HEK293 (cell line): ENCODE results near the gene ATRNL1.
"Not testable (repeated sequence)": the region's sequence is repeated elsewhere in the genome, so short reads cannot be mapped to it uniquely, and the experiment has no call there.

Experiments
- CTCF ChIA-PET: fragments of 350-600 bp; formaldehyde crosslinking; extraction: SDS; loops from one replicate; lab custom pipeline; 2021; ENCODE audit warnings: antibody characterized with exemption; lab: Yijun Ruan, JAX
- POLR2A ChIA-PET: fragments of 300-600 bp; formaldehyde crosslinking; extraction: SDS; loops from one replicate; lab custom pipeline; 2020; ENCODE audit warnings: antibody characterized with exemption, inconsistent platforms; lab: Yijun Ruan, JAX
- H3K27ac ChIP-seq: fragments of 200-500 bp; sonication (Bioruptor generic); 2 replicates; pipeline ENCODE4 v1.5.1; 2014; ENCODE audit warnings: low read depth, low read length, control low read depth, inconsistent platforms; ENCODE audit errors: extremely low read depth
- H3K36me3 ChIP-seq, 2 experiments: fragments of 200-500 bp in 1 of 2; sonication (Bioruptor generic) in 1 of 2; 1 replicate in 1 of 2; 2 replicates in 1 of 2; pipeline ENCODE4 v1.5.1; 2014 to 2017; ENCODE audit warnings: inconsistent platforms in 2 of 2, low read length in 2 of 2; ENCODE audit not compliant: control insufficient read depth in 2 of 2, insufficient read depth in 1 of 2
- H3K4me1 ChIP-seq: fragments of 200-500 bp; sonication (Bioruptor generic); 2 replicates; pipeline ENCODE4 v1.5.1; 2014; ENCODE audit warnings: mild to moderate bottlenecking, low read length, inconsistent platforms; ENCODE audit not compliant: control insufficient read depth, insufficient read depth
- H3K4me3 ChIP-seq: 2 replicates; pipeline ENCODE4 v1.5.1; 2011; ENCODE audit warnings: low read depth, mild to moderate bottlenecking, control low read depth, low read length, moderate library complexity
- H3K9me3 ChIP-seq: fragments of 200-500 bp; sonication (Bioruptor generic); 2 replicates; pipeline ENCODE4 v1.5.1; 2014; ENCODE audit warnings: low read depth, low read length, inconsistent platforms; ENCODE audit not compliant: control insufficient read depth, insufficient read depth
- KLF1 ChIP-seq: fragments of 450-650 bp; formaldehyde crosslinking; IDR thresholded peaks from 2 replicates; pipeline ENCODE4 v1.5.1; 2016; ENCODE audit warnings: missing biosample characterization, missing genetic modification characterization
- KLF9 ChIP-seq: fragments of 450-650 bp; formaldehyde crosslinking; IDR thresholded peaks from 2 replicates; pipeline ENCODE4 v1.5.1; 2016; ENCODE audit warnings: missing biosample characterization, missing genetic modification characterization, low read depth
- PRDM1 ChIP-seq: fragments of 450-650 bp; formaldehyde crosslinking; IDR thresholded peaks from 2 replicates; pipeline ENCODE4; 2016; ENCODE audit warnings: missing biosample characterization, missing genetic modification characterization
- RBAK ChIP-seq: fragments of 450-650 bp; formaldehyde crosslinking; IDR thresholded peaks from 2 replicates; pipeline ENCODE4 v1.5.1; 2016; ENCODE audit warnings: missing biosample characterization, missing genetic modification characterization
- ZNF112 ChIP-seq: fragments of 450-650 bp; formaldehyde crosslinking; IDR thresholded peaks from 2 replicates; pipeline ENCODE4 v1.5.0; 2017; ENCODE audit warnings: missing biosample characterization, missing genetic modification characterization
- ZNF248 ChIP-seq: fragments of 450-650 bp; formaldehyde crosslinking; IDR thresholded peaks from 2 replicates; pipeline ENCODE4 v1.5.1; 2017; ENCODE audit warnings: missing biosample characterization, missing genetic modification characterization
- ZNF266 ChIP-seq: fragments of 450-650 bp; formaldehyde crosslinking; IDR thresholded peaks from 2 replicates; pipeline ENCODE4 v1.5.1; 2016; ENCODE audit warnings: missing biosample characterization, missing genetic modification characterization, low read depth
- ZNF274 ChIP-seq, 2 experiments: fragments of 200-500 bp in 1 of 2; fragments of 450-650 bp in 1 of 2; sonication (Bioruptor generic) in 1 of 2; formaldehyde crosslinking in 1 of 2; IDR thresholded peaks; 2 replicates each; pipeline versions ENCODE4 v1.5.1 to v1.6.1; 2014 to 2016; ENCODE audit warnings: borderline replicate concordance in 1 of 2, inconsistent platforms in 1 of 2, low read length in 1 of 2, missing biosample characterization in 1 of 2, missing genetic modification characterization in 1 of 2
- ZNF366 ChIP-seq: fragments of 450-650 bp; formaldehyde crosslinking; conservative IDR thresholded peaks from 2 replicates; pipeline ENCODE4 v1.5.1; 2016; ENCODE audit warnings: missing biosample characterization, missing genetic modification characterization
- ZNF416 ChIP-seq: fragments of 450-650 bp; formaldehyde crosslinking; IDR thresholded peaks from 2 replicates; pipeline ENCODE4 v1.5.1; 2016; ENCODE audit warnings: missing biosample characterization, missing genetic modification characterization
- ZNF473 ChIP-seq: fragments of 450-650 bp; formaldehyde crosslinking; IDR thresholded peaks from 2 replicates; pipeline ENCODE4 v1.5.1; 2017; ENCODE audit warnings: missing biosample characterization, missing genetic modification characterization
- ZNF571 ChIP-seq: fragments of 450-650 bp; formaldehyde crosslinking; IDR thresholded peaks from 2 replicates; pipeline ENCODE4 v1.5.0; 2017; ENCODE audit warnings: missing biosample characterization, missing genetic modification characterization
- ZNF654 ChIP-seq: fragments of 450-650 bp; formaldehyde crosslinking; IDR thresholded peaks from 2 replicates; pipeline ENCODE4 v1.5.1; 2016; ENCODE audit warnings: low read depth, missing biosample characterization, missing genetic modification characterization
- ZNF660 ChIP-seq: fragments of 450-650 bp; IDR thresholded peaks from 2 replicates; pipeline ENCODE4 v1.5.1; 2018; ENCODE audit warnings: missing biosample characterization, mild to moderate bottlenecking, missing genetic modification characterization
- ZNF677 ChIP-seq: fragments of 450-650 bp; IDR thresholded peaks from 2 replicates; pipeline ENCODE4 v1.5.0; 2018; ENCODE audit warnings: missing biosample characterization, mild to moderate bottlenecking, missing genetic modification characterization, moderate library complexity
- ZNF76 ChIP-seq: fragments of 450-650 bp; formaldehyde crosslinking; IDR thresholded peaks from 2 replicates; pipeline ENCODE4; 2016; ENCODE audit warnings: low read depth, missing biosample characterization, missing genetic modification characterization, borderline replicate concordance
- TF ChIP-seq, protein P1 (sequence below): fragments of 450-650 bp; formaldehyde crosslinking; IDR thresholded peaks from 2 replicates; pipeline ENCODE4 v1.5.1; 2016; ENCODE audit warnings: missing biosample characterization, missing genetic modification characterization
- TF ChIP-seq, protein P2 (sequence below): fragments of 450-650 bp; formaldehyde crosslinking; IDR thresholded peaks from 2 replicates; pipeline ENCODE4 v1.5.1; 2016; ENCODE audit warnings: missing biosample characterization, missing genetic modification characterization, low read depth
- TF ChIP-seq, protein P3 (sequence below): fragments of 450-650 bp; formaldehyde crosslinking; IDR thresholded peaks from 2 replicates; pipeline ENCODE4 v1.5.1; 2016; ENCODE audit warnings: missing biosample characterization, missing genetic modification characterization, borderline replicate concordance

ATRNL1 gene

DNA sequence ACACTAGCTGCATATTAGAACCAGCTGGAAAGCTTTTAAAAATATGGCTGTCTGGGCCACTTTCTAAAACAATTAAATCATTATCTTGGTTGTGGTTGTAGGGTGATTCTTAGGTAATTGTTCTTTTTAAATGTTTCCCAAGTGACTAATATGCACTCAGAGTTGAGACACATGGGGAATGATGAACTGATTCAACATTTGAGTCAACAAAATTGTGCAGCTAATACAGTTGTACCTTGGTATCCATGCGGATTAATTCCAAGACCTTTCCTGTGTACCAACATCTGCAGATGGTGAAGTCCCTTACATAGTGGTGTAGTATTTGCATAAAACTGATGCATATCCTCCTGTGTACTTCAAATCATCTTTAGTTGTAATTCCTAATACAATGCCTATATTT, 242.2 kb downstream of the ATRNL1 start:
- Histone ChIP-seq H3K9me3 (no peaks in the 10 kb centered on the region), H3K36me3 (no peaks in the 10 kb centered on the region), H3K4me3 (no peak overlapping the region), H3K27ac (no peak overlapping the region), H3K4me1 (no peaks in the 10 kb centered on the region)
- ChIA-PET CTCF (interaction anchor here (0.6 kb wide), 2 partner anchors 34 to 1175 kb away, joined by 3 to 4 read pairs; no protein-coding TSS in a partner anchor), POLR2A (no interaction called here)
- no peak for TF ChIP-seq KLF9
- no peak for TF ChIP-seq RBAK (tag by site-specific recombination)
- TF ChIP-seq KLF1 (tag by site-specific recombination): no peak
- no peak for TF ChIP-seq ZNF416 (tag by site-specific recombination)

DNA sequence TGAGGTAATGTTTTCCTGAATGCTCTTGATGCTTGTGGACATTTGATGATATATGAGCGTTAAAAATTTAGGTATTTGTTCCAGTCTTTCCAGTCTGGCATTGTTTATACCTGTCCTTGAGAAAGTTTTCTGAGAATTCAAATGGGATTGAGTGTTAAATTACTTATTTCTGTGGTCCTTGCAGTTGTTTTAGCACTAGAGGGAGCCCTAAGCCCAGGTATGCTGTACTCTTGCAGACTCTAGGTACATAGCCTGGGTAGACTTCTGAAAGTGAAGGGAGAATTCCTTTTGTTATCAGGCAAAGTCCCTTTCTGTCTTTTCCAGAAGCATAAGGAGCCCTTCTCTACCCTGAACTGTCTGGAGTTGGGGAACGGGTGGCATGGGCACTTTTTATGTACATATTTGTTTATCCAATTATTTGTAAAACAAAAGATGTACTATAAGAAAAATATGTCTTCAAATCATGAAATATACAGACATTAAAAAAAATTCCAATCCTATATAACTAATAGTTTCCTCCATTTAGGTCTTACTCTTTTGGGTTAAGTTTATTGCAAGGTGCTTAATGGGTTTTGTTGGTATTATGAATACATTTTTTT, 262.1 kb downstream of the ATRNL1 start:
- Histone ChIP-seq H3K4me3 (no peak overlapping the region), H3K36me3 (no peaks in the 10 kb centered on the region), H3K4me1 (no peaks in the 10 kb centered on the region), H3K27ac (no peak overlapping the region), H3K9me3 (no peaks in the 10 kb centered on the region)
- ChIA-PET POLR2A (no interaction called here), CTCF (interaction anchor here (0.7 to 2.1 kb wide), 4 partner anchors 17 to 1031 kb away, joined by 4 to 9 read pairs (median 4); no protein-coding TSS in a partner anchor)
- peak; percentile 96 for TF ChIP-seq ZNF654 (tag by site-specific recombination)
- no peak for TF ChIP-seq ZNF274 (IDR thresholded peaks at IDR 0.05; ENCODE audit: low read length)
- TF ChIP-seq ZNF274 (tag by site-specific recombination; IDR thresholded peaks at IDR 0.05; ENCODE audit: borderline replicate concordance): no peak
- TF ChIP-seq ZNF266 (tag by site-specific recombination): no peak
- TF ChIP-seq ZNF248: no peak
- TF ChIP-seq, protein P1, sequence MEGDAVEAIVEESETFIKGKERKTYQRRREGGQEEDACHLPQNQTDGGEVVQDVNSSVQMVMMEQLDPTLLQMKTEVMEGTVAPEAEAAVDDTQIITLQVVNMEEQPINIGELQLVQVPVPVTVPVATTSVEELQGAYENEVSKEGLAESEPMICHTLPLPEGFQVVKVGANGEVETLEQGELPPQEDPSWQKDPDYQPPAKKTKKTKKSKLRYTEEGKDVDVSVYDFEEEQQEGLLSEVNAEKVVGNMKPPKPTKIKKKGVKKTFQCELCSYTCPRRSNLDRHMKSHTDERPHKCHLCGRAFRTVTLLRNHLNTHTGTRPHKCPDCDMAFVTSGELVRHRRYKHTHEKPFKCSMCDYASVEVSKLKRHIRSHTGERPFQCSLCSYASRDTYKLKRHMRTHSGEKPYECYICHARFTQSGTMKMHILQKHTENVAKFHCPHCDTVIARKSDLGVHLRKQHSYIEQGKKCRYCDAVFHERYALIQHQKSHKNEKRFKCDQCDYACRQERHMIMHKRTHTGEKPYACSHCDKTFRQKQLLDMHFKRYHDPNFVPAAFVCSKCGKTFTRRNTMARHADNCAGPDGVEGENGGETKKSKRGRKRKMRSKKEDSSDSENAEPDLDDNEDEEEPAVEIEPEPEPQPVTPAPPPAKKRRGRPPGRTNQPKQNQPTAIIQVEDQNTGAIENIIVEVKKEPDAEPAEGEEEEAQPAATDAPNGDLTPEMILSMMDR (tag by site-specific recombination): peak; percentile 18; the same call in 1 of the 2 replicates
- TF ChIP-seq ZNF76: no peak
- peak; percentile 77 for TF ChIP-seq PRDM1
- no peak for TF ChIP-seq ZNF677 (tag by site-specific recombination)
- TF ChIP-seq, protein P2, sequence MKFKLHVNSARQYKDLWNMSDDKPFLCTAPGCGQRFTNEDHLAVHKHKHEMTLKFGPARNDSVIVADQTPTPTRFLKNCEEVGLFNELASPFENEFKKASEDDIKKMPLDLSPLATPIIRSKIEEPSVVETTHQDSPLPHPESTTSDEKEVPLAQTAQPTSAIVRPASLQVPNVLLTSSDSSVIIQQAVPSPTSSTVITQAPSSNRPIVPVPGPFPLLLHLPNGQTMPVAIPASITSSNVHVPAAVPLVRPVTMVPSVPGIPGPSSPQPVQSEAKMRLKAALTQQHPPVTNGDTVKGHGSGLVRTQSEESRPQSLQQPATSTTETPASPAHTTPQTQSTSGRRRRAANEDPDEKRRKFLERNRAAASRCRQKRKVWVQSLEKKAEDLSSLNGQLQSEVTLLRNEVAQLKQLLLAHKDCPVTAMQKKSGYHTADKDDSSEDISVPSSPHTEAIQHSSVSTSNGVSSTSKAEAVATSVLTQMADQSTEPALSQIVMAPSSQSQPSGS (tag by site-specific recombination): peak; percentile 64
- TF ChIP-seq, protein P3, sequence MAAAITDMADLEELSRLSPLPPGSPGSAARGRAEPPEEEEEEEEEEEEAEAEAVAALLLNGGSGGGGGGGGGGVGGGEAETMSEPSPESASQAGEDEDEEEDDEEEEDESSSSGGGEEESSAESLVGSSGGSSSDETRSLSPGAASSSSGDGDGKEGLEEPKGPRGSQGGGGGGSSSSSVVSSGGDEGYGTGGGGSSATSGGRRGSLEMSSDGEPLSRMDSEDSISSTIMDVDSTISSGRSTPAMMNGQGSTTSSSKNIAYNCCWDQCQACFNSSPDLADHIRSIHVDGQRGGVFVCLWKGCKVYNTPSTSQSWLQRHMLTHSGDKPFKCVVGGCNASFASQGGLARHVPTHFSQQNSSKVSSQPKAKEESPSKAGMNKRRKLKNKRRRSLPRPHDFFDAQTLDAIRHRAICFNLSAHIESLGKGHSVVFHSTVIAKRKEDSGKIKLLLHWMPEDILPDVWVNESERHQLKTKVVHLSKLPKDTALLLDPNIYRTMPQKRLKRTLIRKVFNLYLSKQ: no peak
- TF ChIP-seq ZNF571 (tag by site-specific recombination): no peak
- TF ChIP-seq ZNF366 (tag by site-specific recombination): no peak
- TF ChIP-seq ZNF473 (tag by site-specific recombination): no peak
- no peak for TF ChIP-seq ZNF112
- 0 out of 2 replicates have a peak, but pooled peaks have one; percentile 39 for TF ChIP-seq ZNF660 (tag by site-specific recombination)

DNA sequence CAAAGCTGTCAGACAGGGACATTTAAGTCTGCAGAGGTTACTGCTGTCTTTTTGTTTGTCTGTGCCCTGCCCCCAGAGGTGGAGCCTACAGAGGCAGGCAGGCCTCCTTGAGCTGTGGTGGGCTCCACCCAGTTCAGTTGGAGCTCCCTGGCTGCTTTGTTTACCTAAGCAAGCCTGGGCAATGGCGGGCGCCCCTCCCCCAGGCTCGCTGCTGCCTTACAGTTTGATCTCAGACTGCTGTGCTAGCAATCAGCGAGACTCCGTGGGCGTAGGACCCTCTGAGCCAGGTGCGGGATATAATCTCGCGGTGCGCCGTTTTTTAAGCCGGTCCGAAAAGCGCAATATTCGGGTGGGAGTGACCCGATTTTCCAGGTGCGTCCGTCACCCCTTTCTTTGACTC, 274.8 kb downstream of the ATRNL1 start:
- H3K4me3 ChIP-seq, H3K4me1 ChIP-seq, POLR2A ChIA-PET, H3K36me3 ChIP-seq, H3K9me3 ChIP-seq, CTCF ChIA-PET, H3K27ac ChIP-seq: not testable (repeated sequence)
